GM18498 (cell line): Measurements from ENCODE around the gene FARP1.

ENCODE experiments used
- ATAC-seq: cut with Tn5 transposase; IDR thresholded peaks from one replicate; pipeline ENCODE4 v1.9.1; 2021; ENCODE audit warnings: mild to moderate bottlenecking, moderate library complexity; ENCODE audit not compliant: unreplicated experiment

FARP1 gene

GRCh38 chr13:98275681-98276171 lies 132.8 kb downstream of the FARP1 start:
- no peak for ATAC-seq

GRCh38 chr13:98276486-98276885 lies 133.6 kb downstream of the FARP1 start:
- ATAC-seq, result no peak

GRCh38 chr13:98278068-98278724 lies 135.3 kb downstream of the FARP1 start:
- ATAC-seq, result no peak

GRCh38 chr13:98279473-98280175 lies 136.7 kb downstream of the FARP1 start:
- peak; percentile 75 for ATAC-seq

GRCh38 chr13:98280176-98280510 lies 137.2 kb downstream of the FARP1 start:
- peak; percentile 27 for ATAC-seq

- no peak for ATAC-seq
Measured at GRCh38 chr13:98284679-98285078, 141.8 kb downstream of the FARP1 start.

- ATAC-seq, result no peak
Measured at GRCh38 chr13:98285317-98285716, 142.4 kb downstream of the FARP1 start.

- ATAC-seq, result no peak
Measured at GRCh38 chr13:98285852-98286594, 143.1 kb downstream of the FARP1 start.

GRCh38 chr13:98286799-98287198 lies 143.9 kb downstream of the FARP1 start:
- ATAC-seq, result no peak

- ATAC-seq, result no peak
Measured at GRCh38 chr13:98288211-98288610, 145.3 kb downstream of the FARP1 start.

GRCh38 chr13:98289339-98289945 lies 146.5 kb downstream of the FARP1 start:
- ATAC-seq, result no peak

GRCh38 chr13:98290261-98290660 lies 147.4 kb downstream of the FARP1 start:
- ATAC-seq, result no peak

- no peak for ATAC-seq
Measured at GRCh38 chr13:98291658-98292057, 148.8 kb downstream of the FARP1 start.

- ATAC-seq, result no peak
Measured at GRCh38 chr13:98293103-98293502, 150.2 kb downstream of the FARP1 start.

GRCh38 chr13:98293570-98294142 lies 150.8 kb downstream of the FARP1 start:
- ATAC-seq, result no peak

GRCh38 chr13:98295371-98295770 lies 152.5 kb downstream of the FARP1 start:
- no peak for ATAC-seq

- no peak for ATAC-seq
Measured at GRCh38 chr13:98297051-98297450, 154.2 kb downstream of the FARP1 start.

GRCh38 chr13:98297745-98298144 lies 154.9 kb downstream of the FARP1 start:
- ATAC-seq, result no peak

GRCh38 chr13:98298599-98298998 lies 155.7 kb downstream of the FARP1 start:
- no peak for ATAC-seq

- no peak for ATAC-seq
Measured at GRCh38 chr13:98299235-98299965, 156.5 kb downstream of the FARP1 start.
